NCI-H1105 treated with DMSO at 0.1 percent for 48 hours (cell line): ENCODE data around the gene DLST.

Experiments used
- DNase-seq: peaks from one replicate; lab custom pipeline; 2025; lab: John Stamatoyannopoulos, UW

Gene DLST

GRCh38 chr14:74896400-74896799, 14.7 kb downstream of the DLST start:
- DNase-seq, result no peak

DNA sequence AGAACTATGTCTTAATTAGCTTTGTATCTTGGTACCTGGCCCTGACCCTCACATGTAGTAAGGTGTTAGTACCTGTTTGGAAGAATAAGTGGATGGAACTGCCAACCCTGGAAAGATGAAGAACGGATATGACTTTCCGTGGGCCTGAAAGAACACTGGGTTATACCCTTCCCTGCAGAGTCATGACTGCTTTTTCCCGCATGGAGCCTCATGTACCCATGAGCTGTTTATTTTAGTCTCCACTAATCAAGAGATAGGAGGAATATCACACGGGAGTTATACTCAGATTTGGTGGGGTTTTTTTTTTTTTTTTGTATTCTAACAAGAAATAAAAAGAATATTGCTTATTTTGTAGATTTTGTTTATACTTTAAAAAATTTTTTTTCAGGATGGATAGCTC, 15.9 kb downstream of the DLST start:
- DNase-seq, result no peak

- no peak for DNase-seq
Measured at GRCh38 chr14:74898083-74898482, 16.4 kb downstream of the DLST start.

DNA sequence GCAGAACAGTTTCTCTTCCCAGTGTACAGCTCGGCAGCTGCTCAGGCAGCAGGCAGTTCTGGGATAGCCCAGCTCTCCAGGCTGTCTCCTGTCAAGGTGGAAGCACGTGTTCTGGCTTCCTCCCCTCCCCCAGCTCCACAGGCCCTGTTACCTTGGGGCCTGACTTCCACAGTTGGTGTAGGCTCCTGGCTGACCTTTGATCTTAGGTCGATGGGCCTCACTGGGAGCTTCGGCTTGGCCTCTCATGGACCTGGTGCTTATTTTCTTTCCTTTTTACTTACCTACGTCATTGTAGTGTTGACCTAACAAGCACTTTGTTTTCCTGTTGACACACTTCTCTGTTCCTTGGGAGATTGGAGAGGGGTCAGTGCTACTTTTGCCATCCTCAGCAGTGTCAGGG, 17.0 kb downstream of the DLST start:
- no peak for DNase-seq

GRCh38 chr14:74902941-74903705, 21.4 kb downstream of the DLST start:
- DNase-seq, result no peak

DNA sequence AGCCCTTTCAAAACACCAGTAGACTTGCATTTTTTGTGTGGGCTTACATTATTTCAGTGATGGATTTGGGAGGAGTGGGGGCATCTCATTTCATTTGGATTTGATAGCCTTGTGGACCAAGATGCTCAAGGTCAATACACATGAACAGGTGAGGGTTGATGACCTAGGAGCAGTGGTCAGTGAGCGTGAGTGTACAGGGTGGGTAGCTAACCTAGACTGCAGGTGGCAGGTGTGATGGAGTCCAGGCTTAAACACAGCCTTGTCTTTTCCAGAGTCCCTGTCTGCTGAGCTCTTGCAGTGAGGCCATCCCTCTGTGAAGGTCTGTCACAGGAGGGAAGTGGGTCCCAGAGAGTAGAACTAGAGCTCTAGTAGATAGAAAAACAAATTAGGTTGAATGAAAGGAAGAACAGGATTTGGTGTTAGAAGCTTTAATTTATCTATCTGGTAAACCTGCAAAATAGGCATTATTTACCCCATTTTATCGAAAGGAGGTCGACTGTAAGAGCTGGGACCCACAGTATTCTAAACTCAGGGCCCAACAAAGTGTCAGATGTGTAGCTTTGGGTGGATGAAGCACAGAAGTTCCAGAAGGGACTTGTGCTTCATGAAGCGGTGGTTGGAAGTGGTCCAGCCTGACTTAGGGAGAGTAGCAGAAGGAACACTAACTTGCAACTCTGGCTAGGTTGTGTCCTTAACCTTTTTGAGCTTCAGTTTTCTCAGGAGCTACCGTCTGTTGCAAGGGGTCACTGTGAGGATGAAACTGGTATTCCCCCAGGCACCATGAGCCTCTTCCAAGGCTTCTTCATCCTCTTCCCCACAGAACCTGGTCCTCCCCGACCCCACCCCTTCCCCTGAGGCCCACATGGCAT, 23.2 kb downstream of the DLST start:
- DNase-seq, result no peak

DNA sequence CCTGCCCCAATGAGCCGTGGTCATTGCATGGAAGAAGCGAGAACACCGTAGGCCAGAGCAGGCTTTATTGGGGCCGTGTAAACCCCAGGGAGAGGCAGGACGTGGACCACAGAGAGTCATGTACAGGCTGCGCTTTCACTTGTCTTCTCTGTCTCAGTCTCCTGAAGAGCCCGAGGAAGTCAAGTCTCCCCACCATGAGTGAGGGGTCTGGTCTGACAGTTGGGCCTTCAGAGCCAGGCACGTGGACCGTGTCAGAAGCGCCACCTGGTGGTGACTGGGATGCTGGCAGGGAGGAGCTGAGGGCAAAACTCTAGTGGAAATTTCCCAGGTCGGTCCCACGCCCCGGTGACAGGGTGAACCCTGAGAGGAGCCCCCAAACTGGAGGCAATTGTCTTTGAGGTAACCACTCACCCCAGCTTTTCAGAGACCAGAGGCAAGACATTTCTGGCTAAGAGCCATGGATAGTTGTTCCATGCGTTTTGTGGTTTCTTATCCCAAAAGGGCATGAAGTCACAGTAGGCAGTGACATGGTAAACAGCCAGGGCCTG, 24.0 kb downstream of the DLST start:
- DNase-seq, result peak; percentile 11

DNA sequence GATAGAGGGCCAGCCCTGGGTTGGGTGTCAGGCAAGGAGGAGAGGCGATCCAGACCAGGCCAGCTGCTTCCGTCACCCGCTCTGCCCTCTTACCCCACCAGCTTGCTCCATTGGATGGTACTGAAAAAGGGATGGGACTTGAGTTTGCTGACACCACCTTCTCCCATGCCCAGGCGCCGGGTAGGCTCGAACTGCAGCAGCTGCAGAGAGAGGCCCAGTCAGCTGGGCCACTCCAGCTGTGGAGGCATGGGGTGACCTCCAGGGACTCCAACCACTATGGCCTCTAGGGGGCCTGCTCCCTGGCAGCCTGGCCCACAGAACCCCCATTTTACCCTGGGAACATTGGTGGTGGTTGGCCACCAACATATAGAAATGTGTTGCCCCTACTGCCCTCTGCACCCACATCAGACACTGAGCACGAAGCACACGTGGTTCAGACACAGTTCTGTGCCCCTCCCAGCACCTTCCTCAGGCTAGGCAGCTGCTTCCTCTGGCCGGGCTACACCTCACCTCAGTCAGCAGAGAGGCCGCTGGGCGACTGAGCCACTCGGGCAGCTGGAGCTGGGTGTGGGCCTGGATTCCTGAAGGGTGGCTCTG, 25.3 kb downstream of the DLST start:
- no peak for DNase-seq

- DNase-seq, result no peak
Measured at GRCh38 chr14:74907744-74908143, 26.0 kb downstream of the DLST start.

- no peak for DNase-seq
Measured at GRCh38 chr14:74908861-74909341, 27.2 kb downstream of the DLST start.

DNA sequence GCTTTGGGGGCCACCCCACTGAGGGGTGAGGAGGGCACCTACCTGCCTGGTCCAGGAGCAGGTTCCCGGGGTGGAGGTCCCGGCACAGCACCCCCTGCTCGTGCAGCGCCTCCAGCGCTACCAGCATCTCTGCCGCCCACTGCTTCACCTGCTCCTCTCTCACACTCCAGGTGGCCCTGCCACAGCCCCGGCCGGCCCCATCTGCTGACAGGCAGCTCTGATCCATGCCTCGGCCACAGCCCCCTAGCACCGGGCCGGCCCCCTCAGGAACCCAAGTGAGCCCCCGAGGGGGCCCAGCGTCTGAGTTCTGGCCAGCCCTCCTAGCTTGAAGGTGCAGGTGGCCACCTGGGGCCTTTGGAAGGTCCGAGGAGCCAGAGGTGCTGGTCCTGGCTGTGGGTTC, 27.8 kb downstream of the DLST start:
- no peak for DNase-seq

GRCh38 chr14:74909911-74910310, 28.2 kb downstream of the DLST start:
- DNase-seq, result no peak

DNA sequence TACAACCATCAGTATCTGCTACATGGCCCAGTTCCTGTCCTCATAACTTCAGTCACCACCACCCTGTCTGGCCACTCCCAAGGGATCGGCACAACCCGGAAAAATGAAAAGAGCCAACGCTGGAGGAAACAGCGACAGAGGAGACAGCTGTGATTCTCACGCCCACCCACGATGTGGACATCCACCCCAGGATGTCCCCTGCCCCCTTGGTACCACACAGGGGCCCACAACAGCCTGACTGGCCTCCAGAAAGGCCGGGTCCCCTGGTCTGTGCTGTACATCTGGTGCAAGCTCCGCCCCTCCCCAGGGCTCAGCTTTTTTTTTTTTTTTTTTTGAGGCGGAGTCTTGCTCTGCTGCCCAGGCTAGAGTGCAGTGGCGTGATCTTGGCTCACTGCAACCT, 28.8 kb downstream of the DLST start:
- no peak for DNase-seq

GRCh38 chr14:74911221-74911620, 29.5 kb downstream of the DLST start:
- no peak for DNase-seq

DNA sequence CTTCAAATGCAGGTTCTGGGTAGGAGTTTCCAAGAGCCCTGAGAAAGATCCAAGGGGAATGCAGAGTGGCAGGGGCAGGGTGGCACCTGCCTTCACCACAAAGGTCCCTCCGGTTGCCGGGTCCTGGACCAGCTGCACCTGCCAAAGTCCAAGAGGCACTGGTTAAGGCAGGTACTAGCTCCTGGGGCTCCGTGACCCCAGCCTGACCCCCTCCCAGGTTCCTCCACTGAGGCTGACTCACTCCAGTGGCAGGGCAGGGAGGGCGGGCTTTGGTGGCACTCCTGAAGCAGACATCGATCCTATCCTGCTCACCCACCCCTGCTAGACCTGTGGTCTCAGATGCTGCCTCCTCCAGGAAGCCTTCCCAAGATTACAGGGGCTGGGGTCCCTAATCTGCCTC, 30.0 kb downstream of the DLST start:
- no peak for DNase-seq

GRCh38 chr14:74912111-74912510, 30.4 kb downstream of the DLST start:
- no peak for DNase-seq

GRCh38 chr14:74912801-74913200, 31.1 kb downstream of the DLST start:
- no peak for DNase-seq

- no peak for DNase-seq
Measured at GRCh38 chr14:74913393-74913910, 31.7 kb downstream of the DLST start.

DNA sequence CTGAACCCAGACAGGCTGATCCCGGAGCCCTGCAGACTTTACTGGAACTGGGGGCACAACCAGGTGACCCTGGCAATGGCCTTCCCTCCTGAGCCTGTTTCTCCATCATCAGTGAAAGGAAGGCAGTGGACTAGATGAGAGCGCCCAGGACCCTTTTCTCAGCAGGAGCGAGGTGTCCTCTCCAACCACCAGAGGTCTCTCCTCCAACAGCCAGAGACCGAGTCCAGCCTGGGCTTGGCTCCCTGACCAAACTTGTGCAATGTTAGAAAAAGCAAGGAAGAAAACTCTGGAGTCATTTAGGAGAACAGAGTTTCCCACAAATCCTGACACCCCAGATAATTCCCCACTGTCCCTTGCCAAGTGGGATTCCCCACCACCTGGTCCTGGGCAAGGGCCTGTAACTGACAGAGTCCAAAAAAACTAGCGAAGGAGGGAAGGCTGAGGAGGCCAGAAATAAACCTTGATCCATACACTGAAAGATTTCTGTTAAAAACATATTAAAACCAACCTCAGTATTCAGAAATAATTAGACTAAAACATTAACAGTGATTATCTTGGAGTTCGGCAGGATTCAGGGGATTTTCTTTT, 32.4 kb downstream of the DLST start:
- DNase-seq, result no peak

DNA sequence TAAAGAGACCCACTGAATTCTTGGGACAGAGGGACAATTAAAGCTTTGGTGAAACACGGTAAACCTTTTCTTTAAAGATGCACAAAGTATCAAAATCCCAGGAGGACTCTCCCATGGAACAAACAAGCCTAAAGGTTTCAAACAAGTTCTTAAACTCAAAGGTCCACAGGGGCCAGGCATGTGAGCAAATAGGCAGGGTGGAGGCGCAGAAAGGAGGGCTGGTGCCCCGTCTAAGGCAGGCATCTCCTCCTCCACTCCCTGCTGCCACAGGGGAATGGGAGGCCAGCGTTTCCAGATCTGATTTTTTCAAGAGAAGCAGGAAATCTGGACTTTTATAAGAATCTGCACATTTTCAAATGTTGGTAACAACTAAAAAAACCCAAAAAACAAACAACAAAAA, 33.7 kb downstream of the DLST start:
- no peak for DNase-seq

DNA sequence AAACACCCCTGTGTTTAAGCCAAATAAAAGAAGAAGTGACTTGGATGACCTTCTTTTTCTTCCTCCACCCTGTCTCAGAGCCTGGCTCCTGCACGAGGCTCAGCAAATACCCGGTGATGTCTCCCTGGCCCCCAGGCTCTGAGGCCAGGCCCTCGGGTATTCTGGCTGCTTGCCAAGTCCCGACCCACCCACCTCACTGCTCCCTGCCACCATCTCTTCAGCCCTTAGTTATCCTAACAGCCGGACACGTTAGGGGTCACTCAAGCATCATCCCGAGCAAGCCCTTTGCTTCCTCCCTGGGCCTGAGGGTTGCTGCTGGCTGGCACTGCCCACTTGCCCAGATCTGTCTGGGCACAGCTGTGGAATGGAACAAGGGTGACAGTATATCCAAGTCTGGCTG, 34.1 kb downstream of the DLST start:
- no peak for DNase-seq

DNA sequence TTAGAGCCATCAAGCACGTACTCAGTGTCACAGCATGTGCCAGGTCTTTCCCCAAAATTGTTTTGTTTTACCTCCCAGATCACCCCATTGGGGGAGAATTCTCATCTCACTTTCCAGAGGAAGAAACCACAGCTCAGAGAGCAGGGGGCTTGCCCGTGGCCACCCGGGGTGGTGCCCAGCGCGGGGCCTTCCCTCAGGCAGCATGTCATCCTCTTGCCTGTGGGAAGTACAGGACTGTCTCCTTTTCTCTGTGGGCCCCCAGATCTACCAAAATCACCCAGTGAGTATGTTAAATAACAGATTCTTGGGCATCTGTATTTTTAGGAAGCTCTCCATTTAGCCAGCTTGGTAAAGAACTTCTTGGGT, 35.4 kb downstream of the DLST start:
- no peak for DNase-seq
